HepG2 (cell line): ENCODE measurements around the gene LMTK2. TPM values are rescaled to one million over a fixed set of nuclear protein-coding genes. Genes with fewer than 3 reads are reported as not detected.

ENCODE experiments used
- ATAC-seq: fragments of 200-7000 bp; cut with Tn5 transposase; 3 replicates; pipeline ENCODE4 v1.9.1; 2020; ENCODE audit warnings: mild to moderate bottlenecking, moderate library complexity
- BruUV-seq: library from RNA; stranded (reverse); fragments of 400-500 nt; replicated peaks from 2 replicates; lab custom pipeline; 2021; lab: Mats Ljungman, UMichigan
- CTCF ChIA-PET: fragments of 300-600 bp; formaldehyde crosslinking; extraction: SDS; loops from one replicate; lab custom pipeline; 2021; ENCODE audit warnings: low total read pairs, inconsistent platforms, low intra/inter-chr PET ratio; lab: Yijun Ruan, JAX
- POLR2A ChIA-PET: fragments of 350-600 bp; sonication (Branson Sonifier 250); formaldehyde crosslinking; loops from one replicate; lab custom pipeline; 2020; ENCODE audit warnings: antibody characterized with exemption, inconsistent platforms; lab: Yijun Ruan, JAX
- DNase-seq: peaks from one replicate; pipeline ENCODE4 v3.0.0-alpha.2; 2015; ENCODE audit warnings: low spot score
- FAIRE-seq: peaks from 3 replicates; lab custom pipeline; 2011; peaks lifted over from hg19 to GRCh38; lab: Jason Lieb, UNC
- H2AFZ ChIP-seq: one replicate; pipeline ENCODE4 v1.6.1; 2011; ENCODE audit warnings: low read length, inconsistent platforms
- H3K27ac ChIP-seq: fragments of 300-600 bp; 3 replicates; pipeline ENCODE4 v1.8.0; 2011; ENCODE audit warnings: mixed run types, mild to moderate bottlenecking, mixed read lengths, low read length, inconsistent platforms; ENCODE audit not compliant: insufficient read depth; ENCODE audit errors: extremely low read length
- H3K27me3 ChIP-seq, 2 experiments: fragments of 200-600 bp in 1 of 2; 2 replicates in 1 of 2; 3 replicates in 1 of 2; pipeline versions ENCODE4 v1.6.0 to v1.8.0; 2011; ENCODE audit warnings: low read length in 2 of 2, mild to moderate bottlenecking in 2 of 2, moderate library complexity in 2 of 2, inconsistent platforms in 1 of 2; ENCODE audit not compliant: insufficient read depth in 2 of 2, control insufficient read depth in 1 of 2
- H3K36me3 ChIP-seq, 2 experiments: fragments of 200-600 bp in 1 of 2; replicated peaks in 1 of 2; 2 replicates in 1 of 2; 3 replicates in 1 of 2; pipeline versions ENCODE4 v1.5.1 to v1.8.0; 2011; ENCODE audit warnings: low read length in 2 of 2, inconsistent platforms in 1 of 2; ENCODE audit not compliant: insufficient read depth in 2 of 2, control insufficient read depth in 1 of 2
- H3K4me1 ChIP-seq: 2 replicates; pipeline ENCODE4 v1.5.1; 2012; ENCODE audit warnings: low read length, inconsistent platforms; ENCODE audit not compliant: insufficient read depth
- H3K4me2 ChIP-seq: 2 replicates; pipeline ENCODE4 v1.6.0; 2011; ENCODE audit warnings: low read depth, low read length, inconsistent platforms
- H3K4me3 ChIP-seq, 3 experiments: fragments of 200-600 bp in 1 of 3; sonication (generic), shearing (Covaris generic) in 1 of 3; replicated peaks in 1 of 3; 2 replicates each; pipeline ENCODE4 v1.5.1; 2011 to 2016; ENCODE audit warnings: low read length in 3 of 3, inconsistent platforms in 2 of 3, low read depth in 2 of 3, mild to moderate bottlenecking in 2 of 3, control low read depth in 1 of 3, mixed read lengths in 1 of 3; ENCODE audit not compliant: insufficient read depth in 1 of 3
- H3K79me2 ChIP-seq: one replicate; pipeline ENCODE4 v1.6.1; 2011; ENCODE audit warnings: low read length, inconsistent platforms; ENCODE audit not compliant: insufficient read depth
- H3K9ac ChIP-seq: 2 replicates; pipeline ENCODE4 v1.6.0; 2011; ENCODE audit warnings: mild to moderate bottlenecking, low read depth, low read length, inconsistent platforms; ENCODE audit not compliant: insufficient read depth
- H3K9me3 ChIP-seq: 2 replicates; pipeline ENCODE4 v1.5.1; 2012; ENCODE audit warnings: mild to moderate bottlenecking, low read length
- H4K20me1 ChIP-seq: 2 replicates; pipeline ENCODE4 v1.6.0; 2011; ENCODE audit warnings: inconsistent platforms, mild to moderate bottlenecking, low read length, moderate library complexity; ENCODE audit not compliant: insufficient read depth
- SAFB2 ChIP-seq: sonication (generic); formaldehyde crosslinking; IDR thresholded peaks from 2 replicates; pipeline ENCODE4 v1.5.1; 2020; ENCODE audit warnings: missing genetic modification reagents, low read depth, mild to moderate bottlenecking, borderline replicate concordance
- SRSF4 ChIP-seq: fragments of 200-400 bp; formaldehyde crosslinking; IDR thresholded peaks from one replicate; pipeline ENCODE4 v1.6.1; 2018; ENCODE audit warnings: mild to moderate bottlenecking, low read depth, low read length, moderate library complexity; ENCODE audit not compliant: poor library complexity, severe bottlenecking
- ZNF451 ChIP-seq: sonication (generic); formaldehyde crosslinking; IDR thresholded peaks from 2 replicates; pipeline ENCODE4 v1.5.0; 2020; ENCODE audit warnings: mild to moderate bottlenecking, missing genetic modification reagents
- ZNF670 ChIP-seq: sonication (generic); formaldehyde crosslinking; IDR thresholded peaks from 2 replicates; pipeline ENCODE4 v1.8.0; 2022; ENCODE audit warnings: mild to moderate bottlenecking, missing genetic modification reagents, borderline replicate concordance
- WGBS: methylation state at CpG from one replicate; pipeline ENCODE4 v1.1.6; 2017; ENCODE audit warnings: low lambda C conversion rate; 5-methylcytosine and 5-hydroxymethylcytosine counted together
- in situ Hi-C: cut with HindIII; loops from 2 replicates; pipeline ENCODE4 v1.10.0; 2017; ENCODE audit warnings: low pct_unique_long_range_greater_than_20kb; ENCODE audit not compliant: extremely low pct_ligation_motif_present
- intact Hi-C: fragments of 100-400 bp; cut with micrococcal nuclease; formaldehyde crosslinking; loops from one replicate; pipeline ENCODE4 v1.10.0; 2022; ENCODE audit not compliant: unreplicated experiment
- polyA plus RNA-seq, 8 experiments: library from polyadenylated mRNA; depleted of rRNA in 3 of 8; stranded (reverse) in 7 of 8; unstranded in 1 of 8; fragments of >200 nt; fragmentation: Illumina TruSeq in 4 of 8; extraction: Trizol in 4 of 8; gene quantifications; 2 replicates each; pipeline versions ENCODE4 v1.2.1 to v1.2.3, GENCODE V29; 2011 to 2016; ENCODE audit warnings: low read depth in 4 of 8, missing spikeins in 1 of 8, mixed read lengths in 1 of 8; ENCODE audit not compliant: insufficient read depth in 1 of 8
- total RNA-seq, 5 experiments: library from RNA; depleted of rRNA; stranded (reverse); fragments of >200 nt; fragmentation: Illumina TruSeq; extraction: Trizol; gene quantifications; 2 replicates each; pipeline ENCODE4 v1.2.3, GENCODE V29; 2016; ENCODE audit warnings: low read depth in 1 of 5
- TF ChIP-seq, protein P1 (sequence below): sonication (generic); formaldehyde crosslinking; IDR thresholded peaks from 2 replicates; pipeline ENCODE4 v1.4.0; 2020; ENCODE audit warnings: missing genetic modification reagents

The LMTK2 gene
- total and polyA plus RNA-seq, 2 of the 13 experiments (the other 11 are each of a cell fraction or from before 2014, with no cell fraction given), result 9.5 to 11.7 TPM

DNA sequence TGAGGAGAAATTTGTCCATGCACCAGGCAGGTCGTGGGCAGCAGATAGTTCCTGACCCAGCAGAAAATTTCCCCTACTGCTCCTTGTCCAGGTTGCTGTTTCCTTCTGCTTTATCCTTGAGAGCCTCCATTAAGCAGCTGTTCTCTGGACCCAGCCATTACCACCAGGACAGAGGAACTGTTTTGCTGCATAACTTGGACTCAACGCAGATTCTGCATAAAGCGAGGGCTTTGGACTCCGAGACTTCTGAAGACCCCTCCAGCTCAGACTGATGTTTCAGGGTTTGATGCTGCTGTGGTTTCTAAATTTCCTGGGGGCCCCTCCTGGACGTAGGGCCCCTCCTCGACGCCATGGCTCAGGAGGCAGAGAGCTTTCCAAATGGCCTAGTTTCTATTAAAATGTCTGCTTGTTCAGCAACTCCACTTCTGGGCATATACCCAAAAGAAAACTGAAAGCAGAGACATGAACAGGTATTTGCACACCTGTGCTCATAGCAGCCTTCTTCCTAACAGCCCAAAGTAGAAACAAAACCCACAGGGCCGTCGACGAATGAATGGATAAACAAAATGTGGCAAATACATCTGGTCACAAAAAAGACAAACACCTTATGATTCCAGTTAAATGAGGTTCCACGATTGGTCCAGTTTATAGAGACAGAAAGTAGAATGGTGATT, 28.3 kb upstream of the LMTK2 start:
- CTCF ChIA-PET, result no interaction called here
- no peak overlapping the region for H3K9ac ChIP-seq

DNA sequence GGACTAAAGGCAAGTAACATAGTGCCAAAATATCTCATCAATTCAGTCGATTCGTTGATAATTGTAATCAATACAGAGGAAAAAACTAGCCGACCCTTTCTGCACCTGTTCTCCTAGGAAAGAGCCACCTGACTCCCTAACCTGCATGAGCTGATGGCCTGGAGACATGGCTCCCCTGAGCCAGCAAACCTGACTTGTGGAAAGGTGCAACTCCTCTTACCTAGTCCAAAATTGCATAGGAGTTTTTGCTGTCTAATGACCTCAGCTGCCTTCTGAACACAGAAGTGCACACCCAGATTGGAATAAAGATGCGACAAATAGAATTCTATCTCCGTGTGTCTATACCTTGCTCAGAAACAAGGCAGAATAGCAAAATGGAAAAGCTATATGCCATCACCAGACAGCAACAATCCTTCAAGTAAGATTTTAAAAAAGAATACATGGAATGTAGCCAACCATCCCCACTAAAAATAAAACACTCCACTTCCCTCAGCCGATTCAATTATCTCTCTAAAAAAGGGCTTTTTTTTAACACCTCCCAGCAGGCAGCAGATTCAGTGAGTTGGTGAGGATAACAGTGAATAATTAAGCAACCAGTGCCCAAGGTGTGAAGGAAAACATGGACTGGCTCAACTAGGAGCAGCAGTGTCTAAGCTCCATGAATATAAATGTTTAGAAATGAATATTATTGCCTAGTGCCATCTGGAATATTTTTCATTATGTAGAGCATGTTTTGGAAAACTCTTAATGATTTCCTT, 26.6 kb upstream of the LMTK2 start:
- CTCF ChIA-PET, result no interaction called here
- no peak overlapping the region for H3K9ac ChIP-seq
- intact Hi-C loops, result no loop called here
- H3K4me2 ChIP-seq, result no peak overlapping the region
- peaks cover under 1% of the 10 kb centered on the region; the same call in 1 of the 2 replicates for H3K4me1 ChIP-seq
- H4K20me1 ChIP-seq, result no peaks in the 10 kb centered on the region
- in situ Hi-C loops, result no loop called here
- H3K79me2 ChIP-seq, result no peaks in the 10 kb centered on the region
- 55% methylated on average over 6 of the region's 6 CpGs for WGBS
- no peaks in the 10 kb centered on the region for H3K9me3 ChIP-seq
- DNase-seq (no peak), FAIRE-seq (no peak)
- H3K27ac ChIP-seq, result no peak overlapping the region
- no peak overlapping the region for H3K4me3 ChIP-seq
- BruUV-seq, result no TSS peak
- H3K27me3 ChIP-seq, result peaks cover 0 to 5% of the 10 kb centered on the region in 2 experiments; a peak in 2 of 5 replicates
- POLR2A ChIA-PET, result no interaction called here
- no peaks in the 10 kb centered on the region for H3K36me3 ChIP-seq
- H2AFZ ChIP-seq, result no peak overlapping the region
- TF ChIP-seq, protein P1, sequence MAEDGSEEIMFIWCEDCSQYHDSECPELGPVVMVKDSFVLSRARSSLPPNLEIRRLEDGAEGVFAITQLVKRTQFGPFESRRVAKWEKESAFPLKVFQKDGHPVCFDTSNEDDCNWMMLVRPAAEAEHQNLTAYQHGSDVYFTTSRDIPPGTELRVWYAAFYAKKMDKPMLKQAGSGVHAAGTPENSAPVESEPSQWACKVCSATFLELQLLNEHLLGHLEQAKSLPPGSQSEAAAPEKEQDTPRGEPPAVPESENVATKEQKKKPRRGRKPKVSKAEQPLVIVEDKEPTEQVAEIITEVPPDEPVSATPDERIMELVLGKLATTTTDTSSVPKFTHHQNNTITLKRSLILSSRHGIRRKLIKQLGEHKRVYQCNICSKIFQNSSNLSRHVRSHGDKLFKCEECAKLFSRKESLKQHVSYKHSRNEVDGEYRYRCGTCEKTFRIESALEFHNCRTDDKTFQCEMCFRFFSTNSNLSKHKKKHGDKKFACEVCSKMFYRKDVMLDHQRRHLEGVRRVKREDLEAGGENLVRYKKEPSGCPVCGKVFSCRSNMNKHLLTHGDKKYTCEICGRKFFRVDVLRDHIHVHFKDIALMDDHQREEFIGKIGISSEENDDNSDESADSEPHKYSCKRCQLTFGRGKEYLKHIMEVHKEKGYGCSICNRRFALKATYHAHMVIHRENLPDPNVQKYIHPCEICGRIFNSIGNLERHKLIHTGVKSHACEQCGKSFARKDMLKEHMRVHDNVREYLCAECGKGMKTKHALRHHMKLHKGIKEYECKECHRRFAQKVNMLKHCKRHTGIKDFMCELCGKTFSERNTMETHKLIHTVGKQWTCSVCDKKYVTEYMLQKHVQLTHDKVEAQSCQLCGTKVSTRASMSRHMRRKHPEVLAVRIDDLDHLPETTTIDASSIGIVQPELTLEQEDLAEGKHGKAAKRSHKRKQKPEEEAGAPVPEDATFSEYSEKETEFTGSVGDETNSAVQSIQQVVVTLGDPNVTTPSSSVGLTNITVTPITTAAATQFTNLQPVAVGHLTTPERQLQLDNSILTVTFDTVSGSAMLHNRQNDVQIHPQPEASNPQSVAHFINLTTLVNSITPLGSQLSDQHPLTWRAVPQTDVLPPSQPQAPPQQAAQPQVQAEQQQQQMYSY, result peak; percentile 80
- TF ChIP-seq SRSF4, result no peak
- TF ChIP-seq, all 625 proteins: peak for 1
- ATAC-seq, result no peak

More for the DNA sequence above, 28.3 kb upstream of the LMTK2 start:
- in situ Hi-C loops, result no loop called here
- H3K27me3 ChIP-seq, result peaks cover 0 to 5% of the 10 kb centered on the region in 2 experiments; a peak in 1 of 5 replicates
- DNase-seq (no peak), ATAC-seq (no peak), FAIRE-seq (no peak)
- H3K27ac ChIP-seq, result no peak overlapping the region
- no peaks in the 10 kb centered on the region for H3K9me3 ChIP-seq
- no peaks in the 10 kb centered on the region for H3K4me1 ChIP-seq
- H3K79me2 ChIP-seq, result no peaks in the 10 kb centered on the region
- H3K36me3 ChIP-seq, result no peaks in the 10 kb centered on the region
- H3K4me3 ChIP-seq, result no peak overlapping the region
- WGBS, result 31% methylated on average over 11 of the region's 11 CpGs
- H4K20me1 ChIP-seq, result no peaks in the 10 kb centered on the region
- intact Hi-C loops, result no loop called here
- POLR2A ChIA-PET, result no interaction called here
- TF ChIP-seq ZNF670 (CRISPR knock-in tag), result no peak
- TF ChIP-seq ZNF451 (CRISPR knock-in tag), result no peak
- TF ChIP-seq SAFB2 (CRISPR knock-in tag), result no peak
- no TSS peak for BruUV-seq
- no peak overlapping the region for H3K4me2 ChIP-seq
- no peak overlapping the region for H2AFZ ChIP-seq
